NCI-H510A (cell line): ENCODE results near the gene ITGBL1.

Source experiments
- DNase-seq: peaks from one replicate; lab custom pipeline; 2025; lab: John Stamatoyannopoulos, UW

Gene ITGBL1

DNA sequence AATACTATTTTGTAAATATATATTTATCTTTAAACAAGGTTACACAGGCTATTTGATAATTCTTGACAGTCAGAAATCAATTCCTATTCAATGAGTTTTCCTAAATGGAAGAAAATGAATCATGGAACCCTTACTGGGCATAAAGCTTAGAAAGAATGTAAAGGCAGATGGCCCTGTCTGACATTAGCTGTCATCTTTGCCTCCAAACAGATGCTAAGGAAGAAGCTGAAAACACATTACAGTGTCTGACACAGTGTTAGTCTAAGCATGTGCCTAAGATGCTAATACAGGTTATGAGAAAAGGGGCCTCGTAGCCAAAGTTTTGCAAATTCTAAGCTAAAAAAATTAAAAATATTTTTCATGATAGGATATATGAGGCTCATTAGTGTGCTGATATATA lies 112.8 kb downstream of the ITGBL1 start:
- no peak for DNase-seq

DNA sequence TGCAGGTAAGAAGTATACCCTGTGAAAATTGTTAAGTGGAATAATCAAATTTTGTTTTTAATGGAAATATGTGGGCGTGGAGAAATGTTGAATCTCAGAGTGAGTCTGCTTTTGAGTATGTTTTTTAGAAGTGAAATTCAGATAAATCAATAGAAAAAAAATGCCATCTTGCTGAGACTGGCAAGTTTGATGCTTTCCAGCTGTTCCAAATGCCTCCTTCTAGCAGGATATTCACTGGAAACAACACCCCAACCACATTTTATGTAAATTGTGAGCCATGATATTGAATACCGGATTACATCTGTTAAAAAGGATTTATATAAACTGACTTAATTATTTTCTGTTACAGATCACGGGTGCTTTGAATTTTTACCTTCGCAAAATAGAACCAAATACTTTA lies 115.4 kb downstream of the ITGBL1 start:
- DNase-seq: no peak

- no peak for DNase-seq
Observed at GRCh38 chr13:101569807-101570206, 117.3 kb downstream of the ITGBL1 start.

DNA sequence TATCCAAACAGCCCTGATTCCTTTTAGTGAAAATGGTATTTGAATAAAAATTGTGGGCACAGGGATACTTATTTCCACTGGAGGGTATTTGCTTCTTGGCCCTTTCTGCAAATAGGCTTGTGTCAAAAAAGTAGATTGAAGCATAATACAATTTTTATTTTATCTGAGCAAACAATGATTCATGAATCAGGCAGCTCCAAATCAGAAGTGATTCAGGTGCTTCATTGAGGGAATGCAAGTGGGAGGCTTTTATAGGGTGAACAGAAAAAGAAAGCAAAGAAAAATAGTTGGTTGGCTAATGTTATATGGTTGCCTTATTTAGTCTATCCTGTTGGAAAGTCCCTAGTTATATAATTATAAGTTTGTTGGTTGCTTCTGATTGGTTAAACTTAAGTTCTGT lies 117.9 kb downstream of the ITGBL1 start:
- DNase-seq: no peak

GRCh38 chr13:101572456-101572855 lies 120.0 kb downstream of the ITGBL1 start:
- no peak for DNase-seq

DNA sequence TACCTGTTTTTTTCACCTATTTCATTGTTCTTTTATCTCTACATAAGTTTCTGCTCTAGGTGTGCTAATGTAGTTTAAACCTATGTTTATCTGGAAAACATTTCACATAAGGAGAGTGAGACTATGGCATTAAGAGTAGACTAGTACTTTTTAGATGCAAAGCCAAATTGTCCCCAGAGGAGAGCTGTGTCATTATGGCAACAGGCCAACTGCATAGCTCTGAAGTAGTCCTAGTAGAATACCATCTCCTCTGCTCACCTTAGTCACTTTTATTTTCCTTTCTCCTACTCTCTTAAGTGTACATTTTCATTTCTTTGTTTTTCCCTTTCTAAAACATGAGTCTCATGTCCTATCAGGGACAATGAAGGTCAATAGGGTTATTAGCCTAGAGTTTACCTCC lies 123.1 kb downstream of the ITGBL1 start:
- no peak for DNase-seq

DNA sequence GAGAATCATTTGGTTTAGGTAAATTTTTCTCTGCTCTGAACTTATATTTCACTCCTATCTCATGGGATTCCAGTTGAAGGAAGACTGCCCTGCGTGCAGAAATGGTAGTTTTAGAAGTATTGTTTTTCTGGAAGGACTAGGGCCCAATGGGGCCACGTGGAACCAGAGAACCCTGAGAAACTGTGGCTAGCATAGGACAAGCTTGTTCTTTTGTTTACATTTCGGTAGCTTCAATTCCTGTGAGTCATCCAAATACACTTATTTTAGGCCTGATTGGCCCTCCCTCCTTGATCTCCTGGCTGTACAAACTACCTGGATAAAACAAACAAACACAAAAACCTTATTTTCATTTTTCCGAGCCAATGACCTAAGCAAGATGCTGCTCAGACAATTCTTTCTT lies 124.0 kb downstream of the ITGBL1 start:
- no peak for DNase-seq

- DNase-seq: no peak
Observed at GRCh38 chr13:101576977-101577376, 124.5 kb downstream of the ITGBL1 start.

- DNase-seq: no peak
Observed at GRCh38 chr13:101579281-101579802, 126.9 kb downstream of the ITGBL1 start.

DNA sequence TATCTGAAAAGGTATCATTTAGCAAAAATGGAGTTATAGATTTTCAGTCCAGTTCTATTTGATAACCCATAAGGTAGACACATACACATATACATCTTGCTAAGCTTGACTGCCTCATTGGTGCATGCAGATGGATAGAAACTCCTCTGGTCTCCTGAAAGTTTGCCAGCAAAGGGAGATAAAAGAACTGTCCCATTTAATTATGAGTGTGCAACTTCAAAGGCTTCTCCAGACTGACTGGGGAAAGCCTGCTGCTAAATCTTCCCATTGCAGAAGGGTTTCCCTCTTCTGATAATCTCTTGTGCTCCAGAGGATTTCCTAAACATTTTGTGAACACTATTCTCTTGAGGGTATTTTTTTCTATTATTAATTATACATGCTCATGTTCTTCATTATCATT lies 131.9 kb downstream of the ITGBL1 start:
- no peak for DNase-seq

GRCh38 chr13:101590479-101590878 lies 138.0 kb downstream of the ITGBL1 start:
- no peak for DNase-seq

DNA sequence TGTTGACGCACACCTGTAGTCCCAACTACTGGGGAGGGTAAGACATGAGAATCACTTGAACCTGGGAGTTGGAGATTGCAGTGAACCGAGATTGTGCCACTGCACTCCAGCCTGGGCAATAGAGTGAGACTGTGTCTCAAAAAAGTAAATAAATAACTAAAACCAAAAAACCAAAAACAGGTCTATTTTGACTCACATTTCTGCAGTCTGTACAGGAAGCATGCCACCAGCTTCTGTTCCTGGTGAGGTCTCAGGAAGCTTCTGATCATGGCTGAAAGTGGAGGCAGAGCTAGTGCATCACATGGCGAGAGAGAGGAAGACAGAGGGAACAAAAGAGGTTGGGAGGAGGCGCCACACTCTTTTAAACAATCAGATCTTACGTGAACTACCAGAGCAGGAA lies 142.5 kb downstream of the ITGBL1 start:
- no peak for DNase-seq

DNA sequence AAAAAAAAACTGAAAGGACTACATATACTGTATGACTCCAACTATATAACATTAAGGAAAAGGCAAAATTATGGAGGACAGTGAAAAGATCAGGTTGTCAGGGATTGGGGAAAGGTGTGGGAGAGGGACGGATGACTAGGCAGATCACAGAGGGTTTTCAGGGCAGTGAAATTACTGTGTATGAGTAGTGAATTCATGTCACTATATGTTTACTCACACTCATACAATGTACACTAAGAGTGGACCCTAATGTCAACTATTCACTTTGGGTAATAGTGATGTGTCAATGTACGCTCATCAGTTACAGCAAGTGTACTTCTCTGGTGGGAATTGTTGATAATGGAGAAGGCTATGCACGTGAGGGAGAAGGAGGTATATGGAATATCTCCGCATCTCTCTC lies 144.3 kb downstream of the ITGBL1 start:
- DNase-seq: no peak

DNA sequence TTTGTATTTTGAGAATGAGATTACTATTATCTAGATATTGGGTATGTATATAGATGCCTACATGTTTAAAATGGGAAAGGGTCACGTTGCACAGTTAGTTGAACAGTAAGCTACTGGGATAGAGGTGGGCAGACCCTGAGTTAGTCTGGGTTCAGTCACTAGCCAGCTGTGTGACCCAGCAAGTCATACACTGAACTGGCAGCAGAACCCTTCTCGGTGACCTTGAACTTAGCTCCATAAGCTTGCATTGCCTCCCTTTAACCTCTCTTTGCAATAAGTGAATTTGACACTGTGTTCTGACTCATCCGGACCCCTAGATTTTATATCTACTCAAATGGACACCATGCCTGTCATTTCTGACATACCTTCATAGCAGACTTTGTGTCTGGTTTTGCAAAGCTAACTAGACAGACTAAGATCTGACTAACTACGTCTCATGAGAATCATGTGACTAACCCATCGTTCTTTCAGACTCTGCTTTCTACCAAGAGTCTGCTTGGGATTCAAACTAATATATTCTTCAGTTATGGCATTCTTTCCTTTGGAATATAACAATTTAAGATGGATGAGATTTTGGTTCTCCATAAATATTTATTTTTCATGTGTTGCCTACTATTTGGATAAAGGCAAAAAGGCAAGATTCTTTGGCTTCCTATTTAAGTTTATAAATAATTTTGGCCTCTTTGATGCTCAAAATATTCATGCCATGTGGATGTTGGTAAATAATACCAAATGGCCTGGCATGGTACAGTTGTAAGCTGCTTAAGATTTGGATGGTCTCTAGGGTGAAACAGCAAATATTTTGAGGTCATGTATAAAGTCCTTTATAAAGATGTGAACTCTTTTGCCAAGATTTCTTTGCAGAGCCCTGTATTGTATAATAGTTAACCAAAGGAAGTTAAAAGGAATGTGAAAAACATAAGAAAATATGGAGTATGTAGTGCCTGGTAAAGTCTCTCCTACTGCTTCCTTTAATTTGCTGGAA lies 159.3 kb downstream of the ITGBL1 start:
- no peak for DNase-seq

DNA sequence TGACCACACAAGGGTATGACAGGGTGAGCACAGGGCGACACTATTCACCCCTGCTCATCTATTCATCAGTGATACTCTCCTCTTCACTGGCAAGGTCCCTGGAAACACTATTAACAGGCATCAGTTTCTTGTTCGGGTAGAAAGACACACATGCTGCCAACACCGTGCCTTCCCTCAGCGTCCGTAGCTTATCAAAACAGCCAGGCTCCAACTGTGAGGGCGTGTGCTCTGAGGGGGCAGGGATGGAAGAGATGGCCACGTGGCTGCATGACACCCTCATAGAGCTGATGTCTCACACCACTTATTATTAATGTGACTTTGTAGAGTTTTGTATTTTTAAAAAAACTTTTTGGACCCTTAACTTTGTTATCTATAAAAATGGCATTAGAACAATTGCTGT lies 160.3 kb downstream of the ITGBL1 start:
- DNase-seq: no peak

DNA sequence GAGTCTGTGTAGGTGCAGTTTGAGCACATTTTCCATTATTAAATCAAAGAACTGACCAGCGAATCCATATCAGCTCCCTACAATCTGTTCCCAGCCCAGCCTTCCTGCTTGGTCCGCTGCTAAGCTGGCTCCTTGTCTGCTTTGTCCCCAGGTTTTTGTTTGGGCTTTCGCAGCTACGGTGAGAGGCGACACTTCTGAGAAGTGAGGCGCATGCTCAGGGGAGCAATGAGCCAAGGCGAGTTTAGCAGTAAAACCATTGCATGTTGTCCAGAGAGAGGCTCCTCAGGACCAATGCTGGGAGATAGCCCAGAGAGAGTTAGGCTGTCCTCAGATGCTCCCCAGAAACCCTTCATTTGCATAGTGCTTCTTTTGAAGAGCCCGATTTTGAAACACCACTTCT lies 162.0 kb downstream of the ITGBL1 start:
- no peak for DNase-seq

DNA sequence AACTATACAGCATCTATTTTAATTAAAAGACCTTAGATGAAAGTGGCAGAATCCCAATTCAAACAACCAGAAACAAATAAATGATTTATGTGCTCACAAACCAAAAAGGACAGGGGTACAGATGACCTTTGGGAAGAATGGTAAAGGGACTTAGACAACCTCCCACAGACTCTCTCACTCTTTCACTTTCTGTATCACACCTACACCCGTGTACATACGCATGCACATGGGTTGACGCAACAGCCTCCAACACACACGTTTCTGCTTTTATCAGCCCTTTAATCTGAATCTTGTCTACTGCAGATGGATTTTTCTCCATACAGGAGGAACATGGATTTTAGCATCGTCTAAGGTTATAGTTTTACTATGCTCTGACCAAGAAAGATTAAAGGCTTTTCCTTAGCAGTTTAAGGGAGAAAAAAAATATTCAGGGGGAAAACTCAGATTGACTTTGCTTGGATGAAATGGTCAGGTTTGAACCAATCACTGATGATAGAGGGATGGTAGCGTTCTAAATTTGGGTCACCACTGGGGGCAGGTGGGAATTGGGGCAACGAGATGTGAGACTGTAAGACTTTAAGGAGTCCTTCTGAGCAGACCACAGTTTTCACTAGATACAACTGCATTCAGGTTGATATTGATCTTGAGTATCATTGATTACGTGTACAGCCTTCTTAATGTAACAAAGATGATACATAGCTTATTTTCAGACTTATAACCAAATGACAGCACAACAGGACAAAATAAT lies 166.1 kb downstream of the ITGBL1 start:
- no peak for DNase-seq

GRCh38 chr13:101621099-101621498 lies 168.6 kb downstream of the ITGBL1 start:
- no peak for DNase-seq

- DNase-seq: no peak
Observed at GRCh38 chr13:101623470-101624209, 171.2 kb downstream of the ITGBL1 start.

DNA sequence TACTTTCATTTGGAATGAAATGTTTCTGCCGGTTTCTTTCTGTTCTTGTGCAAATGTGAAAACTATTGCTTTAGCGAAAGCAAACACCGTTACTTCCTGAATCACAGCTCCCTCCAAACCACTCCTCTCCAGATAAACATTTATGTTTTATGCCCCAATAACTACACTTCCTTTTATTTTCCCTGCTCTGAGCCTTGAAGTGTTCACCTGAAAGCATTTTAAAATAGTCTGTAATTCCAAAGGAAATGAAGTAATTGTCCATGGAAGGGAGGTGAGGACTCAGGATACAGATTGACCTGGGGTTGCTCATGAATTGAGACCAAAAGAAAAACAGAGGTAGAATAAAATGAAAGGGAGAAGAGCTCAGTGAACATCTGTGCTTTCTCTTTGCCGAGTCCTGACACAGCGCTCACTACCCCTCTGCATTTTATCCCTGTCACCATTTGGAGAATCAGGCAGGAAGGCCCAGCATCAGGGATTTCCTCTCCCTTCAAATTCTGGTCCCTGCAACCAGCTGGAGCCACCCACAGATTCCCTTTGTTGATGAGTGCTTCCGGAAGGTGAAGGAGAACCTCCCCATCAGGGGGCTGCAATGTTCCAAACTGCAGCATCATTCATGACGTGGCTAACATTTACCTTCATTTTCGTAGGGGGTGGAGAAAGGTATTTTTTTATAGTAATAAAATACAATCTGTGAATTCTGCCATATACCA lies 171.9 kb downstream of the ITGBL1 start:
- DNase-seq: no peak

DNA sequence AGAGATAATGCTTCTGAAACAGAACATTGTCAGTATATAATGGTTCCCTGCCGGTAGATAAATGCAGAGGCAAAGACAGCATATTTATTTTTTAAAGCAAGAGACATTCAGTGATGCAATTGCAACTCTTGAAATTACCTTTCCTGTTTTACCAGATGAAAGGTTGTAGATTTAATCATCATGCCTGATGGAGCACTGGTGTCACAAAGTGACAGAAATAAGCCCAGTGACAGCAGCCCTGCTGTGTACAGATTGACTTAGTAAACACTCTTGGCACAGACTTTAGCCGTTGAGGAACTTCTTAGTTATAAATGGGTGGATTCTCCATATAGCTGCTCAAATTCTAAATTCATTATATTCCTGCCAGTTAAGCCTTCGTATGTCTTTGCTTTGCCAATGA lies 172.5 kb downstream of the ITGBL1 start:
- DNase-seq: no peak
